IPS-18a (cell line): ENCODE measurements around the gene ZNF30.

Source experiments
- H3K27ac ChIP-seq: one replicate; pipeline ENCODE4 v1.5.1; 2013; ENCODE audit warnings: low read length
- H3K27me3 ChIP-seq: one replicate; pipeline ENCODE4 v1.6.1; 2013; ENCODE audit warnings: mild to moderate bottlenecking, low read length; ENCODE audit not compliant: control insufficient read depth, insufficient read depth
- H3K36me3 ChIP-seq: one replicate; pipeline ENCODE4 v1.6.1; 2013; ENCODE audit warnings: low read depth, low read length; ENCODE audit not compliant: control insufficient read depth
- H3K4me1 ChIP-seq: one replicate; pipeline ENCODE4 v1.6.1; 2013; ENCODE audit warnings: low read depth, low read length; ENCODE audit not compliant: control insufficient read depth
- H3K4me3 ChIP-seq: one replicate; pipeline ENCODE4 v1.5.1; 2013; ENCODE audit warnings: low read length
- H3K9ac ChIP-seq: one replicate; pipeline ENCODE4 v1.6.1; 2013; ENCODE audit warnings: mild to moderate bottlenecking, low read length, moderate library complexity
- H3K9me3 ChIP-seq: one replicate; pipeline ENCODE4 v1.6.1; 2013; ENCODE audit warnings: low read depth, low read length; ENCODE audit not compliant: control insufficient read depth

The ZNF30 gene

GRCh38 chr19:34974646-34975045 is 47.9 kb downstream of the ZNF30 start:
- no peak overlapping the region for H3K9ac ChIP-seq
- H3K9me3 ChIP-seq, result peaks cover 7% of the 10 kb centered on the region
- no peaks in the 10 kb centered on the region for H3K4me1 ChIP-seq
- H3K27ac ChIP-seq, result no peak overlapping the region
- H3K27me3 ChIP-seq, result no peaks in the 10 kb centered on the region
- no peaks in the 10 kb centered on the region for H3K36me3 ChIP-seq
- H3K4me3 ChIP-seq, result no peak overlapping the region

GRCh38 chr19:34975056-34975455 is 48.4 kb downstream of the ZNF30 start:
- Histone ChIP-seq H3K4me1 (no peaks in the 10 kb centered on the region), H3K36me3 (no peaks in the 10 kb centered on the region), H3K9me3 (peaks cover 5% of the 10 kb centered on the region)

DNA sequence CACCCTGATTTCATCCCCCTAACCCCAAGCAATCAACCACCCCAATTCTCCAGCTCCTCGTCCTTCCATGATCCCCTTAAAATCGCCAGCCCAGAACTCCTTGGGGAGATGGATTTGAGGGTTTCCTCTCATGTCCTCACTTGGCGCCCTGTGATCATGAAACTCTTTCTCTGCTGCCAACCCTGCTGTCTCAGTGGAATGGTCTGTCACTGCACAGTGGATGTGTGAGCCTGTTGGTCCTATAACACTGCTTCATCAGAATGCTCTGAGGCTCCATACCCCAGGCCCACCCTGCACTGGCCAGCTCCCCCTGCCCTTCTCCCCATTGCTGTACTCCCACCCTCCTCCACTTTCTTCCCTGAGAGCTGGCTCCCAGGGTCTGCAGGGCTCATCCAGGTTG is 49.9 kb downstream of the ZNF30 start:
- H3K36me3 ChIP-seq, result no peaks in the 10 kb centered on the region
- no peaks in the 10 kb centered on the region for H3K4me1 ChIP-seq
- no peak overlapping the region for H3K27ac ChIP-seq

More at GRCh38 chr19:34975056-34975455, 48.4 kb downstream of the ZNF30 start:
- Histone ChIP-seq H3K4me3 (no peak overlapping the region), H3K27me3 (no peaks in the 10 kb centered on the region), H3K9ac (no peak overlapping the region), H3K27ac (no peak overlapping the region)

GRCh38 chr19:34979819-34980640 is 53.3 kb downstream of the ZNF30 start:
- H3K27ac ChIP-seq, result no peak overlapping the region
- peaks cover under 1% of the 10 kb centered on the region for H3K4me1 ChIP-seq
- no peaks in the 10 kb centered on the region for H3K9me3 ChIP-seq
- H3K36me3 ChIP-seq, result no peaks in the 10 kb centered on the region
- no peaks in the 10 kb centered on the region for H3K27me3 ChIP-seq
- no peak overlapping the region for H3K9ac ChIP-seq
- no peak overlapping the region for H3K4me3 ChIP-seq

More for the DNA sequence above, 49.9 kb downstream of the ZNF30 start:
- H3K27me3 ChIP-seq, result no peaks in the 10 kb centered on the region
- no peak overlapping the region for H3K4me3 ChIP-seq
- no peaks in the 10 kb centered on the region for H3K9me3 ChIP-seq
- H3K9ac ChIP-seq, result no peak overlapping the region

- Histone ChIP-seq H3K27me3 (no peaks in the 10 kb centered on the region), H3K9me3 (no peaks in the 10 kb centered on the region), H3K4me3 (no peak overlapping the region), H3K9ac (no peak overlapping the region), H3K36me3 (no peaks in the 10 kb centered on the region), H3K27ac (no peak overlapping the region), H3K4me1 (peaks cover 9% of the 10 kb centered on the region)
Observed at GRCh38 chr19:34982275-34982674, 55.6 kb downstream of the ZNF30 start.

DNA sequence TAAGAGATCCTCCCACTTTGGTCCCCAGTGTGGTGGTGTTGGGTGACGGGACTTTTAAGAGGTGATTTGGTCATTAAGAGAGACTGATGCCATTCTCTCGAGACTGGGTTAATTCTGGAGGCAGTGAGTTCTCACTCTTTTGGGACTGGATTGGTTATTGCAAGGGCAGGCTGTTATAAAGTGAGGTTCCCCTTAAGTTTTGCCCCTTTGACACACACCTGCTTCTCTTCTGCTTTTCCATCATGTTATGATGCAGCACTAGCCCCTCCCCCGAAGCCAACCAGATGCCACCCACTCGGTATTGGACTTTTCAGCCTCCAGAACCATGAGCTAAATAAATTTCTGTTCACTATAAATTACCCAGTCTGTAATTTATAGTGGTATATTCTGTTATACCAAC is 57.1 kb downstream of the ZNF30 start:
- Histone ChIP-seq H3K27me3 (no peaks in the 10 kb centered on the region), H3K9ac (no peak overlapping the region), H3K9me3 (no peaks in the 10 kb centered on the region), H3K36me3 (no peaks in the 10 kb centered on the region), H3K27ac (no peak overlapping the region), H3K4me1 (peaks cover 9% of the 10 kb centered on the region), H3K4me3 (no peak overlapping the region)

GRCh38 chr19:34984287-34984686 is 57.6 kb downstream of the ZNF30 start:
- Histone ChIP-seq H3K9me3 (no peaks in the 10 kb centered on the region), H3K4me3 (no peak overlapping the region), H3K27me3 (no peaks in the 10 kb centered on the region), H3K9ac (no peak overlapping the region), H3K27ac (no peak overlapping the region), H3K4me1 (peaks cover 9% of the 10 kb centered on the region), H3K36me3 (no peaks in the 10 kb centered on the region)

GRCh38 chr19:34985249-34986022 is 58.7 kb downstream of the ZNF30 start:
- H3K36me3 ChIP-seq, result no peaks in the 10 kb centered on the region
- no peak overlapping the region for H3K9ac ChIP-seq
- H3K9me3 ChIP-seq, result no peaks in the 10 kb centered on the region
- H3K4me1 ChIP-seq, result peaks cover 9% of the 10 kb centered on the region
- no peak overlapping the region for H3K4me3 ChIP-seq
- no peak overlapping the region for H3K27ac ChIP-seq
- H3K27me3 ChIP-seq, result no peaks in the 10 kb centered on the region

DNA sequence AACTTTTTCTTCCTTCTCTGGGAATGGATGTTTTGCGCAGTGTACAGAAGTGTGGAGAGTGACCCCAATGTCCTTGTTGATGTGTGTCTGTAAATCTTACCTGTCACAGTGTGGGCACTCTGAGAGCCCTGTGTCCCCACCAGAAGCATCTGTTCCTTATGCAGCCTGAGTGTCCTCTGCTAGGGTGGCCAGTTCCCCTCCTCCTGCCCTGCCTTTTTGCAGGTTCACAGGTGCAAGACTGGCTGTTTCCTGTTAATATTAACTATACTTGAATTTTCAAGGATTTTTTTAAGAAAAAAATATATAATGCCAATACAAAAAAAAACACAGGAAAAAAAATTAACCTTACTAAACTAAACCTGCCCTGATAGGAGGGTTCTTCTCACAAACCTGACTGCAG is 61.4 kb downstream of the ZNF30 start:
- H3K27me3 ChIP-seq, result no peaks in the 10 kb centered on the region
- H3K27ac ChIP-seq, result no peak overlapping the region
- H3K4me3 ChIP-seq, result no peak overlapping the region
- H3K4me1 ChIP-seq, result peaks cover 9% of the 10 kb centered on the region
- no peaks in the 10 kb centered on the region for H3K9me3 ChIP-seq
- no peak overlapping the region for H3K9ac ChIP-seq
- no peaks in the 10 kb centered on the region for H3K36me3 ChIP-seq

- peaks cover 9% of the 10 kb centered on the region for H3K4me1 ChIP-seq
- no peak overlapping the region for H3K4me3 ChIP-seq
- no peaks in the 10 kb centered on the region for H3K9me3 ChIP-seq
- H3K36me3 ChIP-seq, result no peaks in the 10 kb centered on the region
- no peak overlapping the region for H3K9ac ChIP-seq
- H3K27ac ChIP-seq, result no peak overlapping the region
- H3K27me3 ChIP-seq, result no peaks in the 10 kb centered on the region
Observed at GRCh38 chr19:34989298-34989697, 62.6 kb downstream of the ZNF30 start.

- Histone ChIP-seq H3K9me3 (no peaks in the 10 kb centered on the region), H3K4me3 (no peak overlapping the region), H3K4me1 (peaks cover 2% of the 10 kb centered on the region), H3K36me3 (no peaks in the 10 kb centered on the region), H3K9ac (no peak overlapping the region), H3K27ac (no peak overlapping the region), H3K27me3 (no peaks in the 10 kb centered on the region)
Observed at GRCh38 chr19:34990578-34991192, 64.0 kb downstream of the ZNF30 start.
